Endothelial cell of umbilical vein (primary cell): Measurements from ENCODE around the gene SPINT4. TPM values are rescaled to one million over a fixed set of nuclear protein-coding genes. Genes with fewer than 3 reads are reported as not detected.
"Not testable (repeated sequence)": the region's sequence is repeated elsewhere in the genome, so short reads cannot be mapped to it uniquely, and the experiment has no call there.

ENCODE experiments used
- BruUV-seq: library from RNA; stranded (reverse); fragments of 400-500 nt; replicated peaks from 2 replicates; lab custom pipeline; 2021; lab: Mats Ljungman, UMichigan
- CTCF ChIA-PET: fragments of 300-600, 350-600 bp; sonication (Branson Sonifier 250); formaldehyde crosslinking; loops from one replicate; lab custom pipeline; 2021; ENCODE audit warnings: antibody characterized with exemption, inconsistent platforms; lab: Charles Lee
- POLR2A ChIA-PET: fragments of 300-600, 350-600 bp; sonication (Branson Sonifier 250); formaldehyde crosslinking; loops from one replicate; lab custom pipeline; 2021; ENCODE audit warnings: antibody characterized with exemption, inconsistent platforms; lab: Charles Lee
- DNase-seq: peaks from one replicate; pipeline ENCODE4 v3.0.0-alpha.2; 2011; ENCODE audit warnings: low read depth, low spot score
- FAIRE-seq: peaks from 2 replicates; lab custom pipeline; 2011; peaks lifted over from hg19 to GRCh38; lab: Jason Lieb, UNC
- H2AFZ ChIP-seq: 2 replicates; pipeline ENCODE4 v1.6.0; 2012; ENCODE audit warnings: low read depth, low read length, control low read depth, inconsistent platforms
- H3K27ac ChIP-seq: 2 replicates; pipeline ENCODE4 v1.5.1; 2011; ENCODE audit warnings: low read depth, mild to moderate bottlenecking, control low read depth, low read length, moderate library complexity; ENCODE audit not compliant: insufficient read depth
- H3K27me3 ChIP-seq, 2 experiments: 2 replicates each; pipeline versions ENCODE4 v1.6.0 to v1.6.1; 2011; ENCODE audit warnings: low read length in 2 of 2, mixed read lengths in 1 of 2; ENCODE audit not compliant: control insufficient read depth in 2 of 2, insufficient read depth in 2 of 2
- H3K36me3 ChIP-seq, 2 experiments: 2 replicates in 1 of 2; 3 replicates in 1 of 2; pipeline ENCODE4 v1.5.1; 2011; ENCODE audit warnings: low read length in 2 of 2, mild to moderate bottlenecking in 1 of 2, moderate library complexity in 1 of 2; ENCODE audit not compliant: control insufficient read depth in 2 of 2, insufficient read depth in 2 of 2; ENCODE audit errors: extremely low read depth in 1 of 2
- H3K4me1 ChIP-seq: 3 replicates; pipeline ENCODE4 v1.5.1; 2011; ENCODE audit warnings: mild to moderate bottlenecking, low read length; ENCODE audit not compliant: control insufficient read depth, insufficient read depth; ENCODE audit errors: extremely low read depth
- H3K4me2 ChIP-seq: 2 replicates; pipeline ENCODE4 v1.6.1; 2011; ENCODE audit warnings: low read length, control low read depth, mixed read lengths; ENCODE audit not compliant: insufficient read depth
- H3K4me3 ChIP-seq, 3 experiments: fragments of 200-600 bp in 1 of 3; sonication (generic), shearing (Covaris generic) in 1 of 3; replicated peaks in 1 of 3; 2 replicates each; pipeline ENCODE4 v1.5.1; 2011 to 2016; ENCODE audit warnings: control low read depth in 3 of 3, low read length in 3 of 3, mild to moderate bottlenecking in 2 of 3, inconsistent platforms in 1 of 3, low read depth in 1 of 3, moderate library complexity in 1 of 3; ENCODE audit not compliant: insufficient read depth in 1 of 3
- H3K79me2 ChIP-seq: 2 replicates; pipeline ENCODE4 v1.6.0; 2012; ENCODE audit warnings: low read length, inconsistent platforms; ENCODE audit not compliant: control insufficient read depth, insufficient read depth
- H3K9ac ChIP-seq: replicated peaks from 2 replicates; pipeline ENCODE3; 2011; ENCODE audit warnings: low read length, control low read depth; ENCODE audit not compliant: insufficient read depth; ENCODE audit errors: extremely low read depth
- H3K9me1 ChIP-seq: replicated peaks from 3 replicates; pipeline ENCODE4 v1.6.0; 2011; ENCODE audit warnings: mild to moderate bottlenecking, low read length; ENCODE audit not compliant: control insufficient read depth, insufficient read depth; ENCODE audit errors: extremely low read depth
- H3K9me3 ChIP-seq: replicated peaks from 2 replicates; pipeline ENCODE4 v1.5.1; 2012; ENCODE audit warnings: low read length, inconsistent platforms; ENCODE audit not compliant: control insufficient read depth, insufficient read depth
- H4K20me1 ChIP-seq: replicated peaks from 2 replicates; pipeline ENCODE3; 2011; ENCODE audit warnings: mild to moderate bottlenecking, low read length; ENCODE audit not compliant: control insufficient read depth, insufficient read depth; ENCODE audit errors: extremely low read depth
- CTCF ChIP-seq, 2 donors: IDR thresholded peaks; 1 replicate in 1 of 2; 2 replicates in 1 of 2; pipeline ENCODE4 v1.5.1; 2011; ENCODE audit warnings: low read length in 2 of 2, mild to moderate bottlenecking in 2 of 2, moderate library complexity in 2 of 2, control low read depth in 1 of 2, inconsistent platforms in 1 of 2, low read depth in 1 of 2; ENCODE audit not compliant: insufficient read depth in 1 of 2; ENCODE audit errors: extremely low read depth in 1 of 2
- EZH2 ChIP-seq: IDR thresholded peaks from 2 replicates; pipeline ENCODE4 v1.6.1; 2012; ENCODE audit warnings: borderline replicate concordance, low read depth, mild to moderate bottlenecking, moderate library complexity, low read length, inconsistent platforms; ENCODE audit not compliant: severe bottlenecking
- FOS ChIP-seq: IDR thresholded peaks from 2 replicates; pipeline ENCODE4 v1.6.1; 2011; ENCODE audit warnings: mild to moderate bottlenecking, low read length, moderate library complexity, borderline replicate concordance; ENCODE audit not compliant: insufficient read depth
- GATA2 ChIP-seq: IDR thresholded peaks from 2 replicates; pipeline ENCODE4 v1.7.0; 2011; ENCODE audit warnings: low read depth, mild to moderate bottlenecking, moderate library complexity, mixed read lengths, low read length; ENCODE audit not compliant: insufficient read length, insufficient read depth
- JUN ChIP-seq: IDR thresholded peaks from 2 replicates; pipeline ENCODE4 v1.6.1; 2011; ENCODE audit warnings: borderline replicate concordance, low read depth; ENCODE audit not compliant: insufficient read length, insufficient read depth
- MYC ChIP-seq: IDR thresholded peaks from one replicate; pipeline ENCODE4 v1.6.1; 2011; ENCODE audit warnings: mild to moderate bottlenecking, low read depth, low read length
- POLR2A ChIP-seq: IDR thresholded peaks from 2 replicates; pipeline ENCODE4 v1.6.1; 2012; ENCODE audit warnings: low read depth, mild to moderate bottlenecking, control low read depth, low read length
- POLR2AphosphoS5 ChIP-seq: IDR thresholded peaks from 2 replicates; pipeline ENCODE4 v1.6.1; 2012; ENCODE audit warnings: low read depth, mild to moderate bottlenecking, control low read depth, low read length, moderate library complexity; ENCODE audit not compliant: insufficient read depth
- dilution Hi-C: fragments of 300-500 bp; cut with MboI; formaldehyde crosslinking; loops from one replicate; pipeline ENCODE4 v1.15.0; 2019; ENCODE audit warnings: low sequenced_read_pairs; ENCODE audit not compliant: extremely low pct_ligation_motif_present
- intact Hi-C: fragments of 100-400 bp; cut with micrococcal nuclease; formaldehyde crosslinking; loops from one replicate; pipeline ENCODE4 v1.10.0; 2022
- polyA plus RNA-seq, 4 experiments: library from polyadenylated mRNA; depleted of rRNA in 3 of 4; stranded (reverse) in 3 of 4; unstranded in 1 of 4; fragments of >200 nt; gene quantifications; 2 replicates each; pipeline versions ENCODE4 v1.2.1 to v1.2.3, GENCODE V29; 2011 to 2012; ENCODE audit warnings: missing spikeins in 1 of 4
- total RNA-seq: library from RNA; stranded (reverse); gene quantifications from 2 replicates; pipeline ENCODE4 v1.2.3, GENCODE V29; 2021
- TF ChIP-seq, protein P1 (sequence below): IDR thresholded peaks from 2 replicates; pipeline ENCODE4 v1.6.1; 2011; ENCODE audit not compliant: insufficient read depth, insufficient read length

Gene SPINT4
- total and polyA plus RNA-seq, 2 donors (not counting 3 experiments of a cell fraction or from before 2014, with no cell fraction given) = not detected

DNA sequence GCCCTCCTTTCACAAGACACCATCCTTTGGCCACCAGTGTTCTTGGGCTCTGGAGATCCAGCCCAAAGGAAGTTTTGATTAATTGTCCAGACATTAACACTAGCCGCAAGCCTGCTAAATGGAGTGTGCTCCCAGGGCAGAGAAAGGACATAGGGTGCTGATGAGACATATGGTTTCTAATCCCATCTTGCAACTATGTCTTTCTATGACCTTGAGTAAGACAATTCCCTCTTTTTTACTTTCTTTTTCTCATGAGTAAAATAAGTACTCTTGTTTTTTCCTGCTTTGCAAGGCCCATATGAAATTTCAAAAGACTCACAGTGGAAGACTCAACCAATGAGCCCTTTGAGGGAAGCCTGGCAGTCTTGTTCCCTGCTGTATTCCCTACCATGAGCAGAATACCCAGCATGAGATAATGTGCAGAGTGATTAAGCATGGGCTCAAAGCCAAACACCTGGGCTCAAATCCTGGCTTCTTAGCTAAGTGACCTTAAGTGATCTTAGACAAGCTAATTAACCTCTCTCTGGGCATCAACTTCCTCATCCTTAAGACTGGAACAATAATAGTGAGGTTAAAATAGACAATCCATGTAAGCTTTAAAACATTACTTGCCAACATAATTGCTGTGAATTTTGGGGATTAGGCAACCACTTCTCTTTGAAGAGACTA, 17.0 kb upstream of the SPINT4 start, which contains the start of gene WFDC10B:
Gene WFDC10B, minus strand, starts transcription at position 51 of the 669 bp plus-strand sequence. CDS start 19,027 bp downstream, outside the sequence.
- H3K36me3 ChIP-seq = no peaks in the 10 kb centered on the region
- H3K27ac ChIP-seq = no peak within 1 kb of the TSS
- POLR2A ChIA-PET = no interaction called here
- no peaks in the 10 kb centered on the region for H3K9me3 ChIP-seq
- CTCF ChIA-PET = no interaction called here
- no peak within 1 kb of the TSS for H3K9ac ChIP-seq
- no peak within 1 kb of the TSS for H3K4me2 ChIP-seq
- no peaks in the 10 kb centered on the region for H3K4me1 ChIP-seq
- H3K9me1 ChIP-seq = no peaks in the 10 kb centered on the region
- TF ChIP-seq FOS (no peak), POLR2A (no peak), CTCF (IDR thresholded peaks at IDR 0.05; ENCODE audit: extremely low read depth in 1 of 2, insufficient read depth in 1 of 2, low read depth in 1 of 2, low read length in 2 of 2) (no peak), EZH2 (no peak), JUN (no peak), GATA2 (no peak), POLR2AphosphoS5 (no peak), MYC (no peak)
- TF ChIP-seq, protein P1, sequence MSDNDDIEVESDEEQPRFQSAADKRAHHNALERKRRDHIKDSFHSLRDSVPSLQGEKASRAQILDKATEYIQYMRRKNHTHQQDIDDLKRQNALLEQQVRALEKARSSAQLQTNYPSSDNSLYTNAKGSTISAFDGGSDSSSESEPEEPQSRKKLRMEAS = no peak
- H3K4me3 ChIP-seq = no peak within 1 kb of the TSS
- dilution Hi-C loops = no loop called here
- DNase-seq (no peak), FAIRE-seq (no peak)
- intact Hi-C loops = no loop called here
- H3K27me3 ChIP-seq = no peaks in the 10 kb centered on the region
- no peak within 1 kb of the TSS for H2AFZ ChIP-seq
- BruUV-seq = no TSS peak
- no peaks in the 10 kb centered on the region for H4K20me1 ChIP-seq
- H3K79me2 ChIP-seq = no peaks in the 10 kb centered on the region

DNA sequence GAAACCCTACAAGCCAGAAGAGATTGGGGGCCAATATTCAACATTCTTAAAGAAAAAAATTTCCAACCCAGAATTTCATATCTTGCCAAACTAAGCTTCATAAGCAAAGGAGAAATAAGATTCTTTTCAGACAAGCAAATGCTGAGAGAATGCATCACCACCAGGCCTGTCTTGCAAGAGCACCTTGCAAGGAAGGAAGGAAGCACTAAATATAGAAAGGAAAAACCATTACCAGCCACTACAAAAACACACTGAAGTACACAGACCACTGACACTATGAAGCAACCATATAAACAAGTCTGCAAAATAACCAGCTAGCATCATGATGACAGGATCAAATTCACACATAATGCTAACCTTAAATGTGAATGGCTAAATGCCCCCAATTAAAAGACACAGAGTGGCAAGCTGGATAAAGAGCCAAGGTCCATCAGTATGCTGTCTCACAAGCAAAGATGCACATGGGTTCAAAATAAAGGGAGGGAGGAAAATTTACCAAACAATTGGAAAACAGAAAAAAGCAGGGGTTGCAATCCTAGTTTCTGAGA, 5.9 kb upstream of the SPINT4 start:
- H4K20me1 ChIP-seq, H2AFZ ChIP-seq, intact Hi-C loops, H3K9ac ChIP-seq, DNase-seq, H3K27ac ChIP-seq, H3K36me3 ChIP-seq, BruUV-seq, H3K4me3 ChIP-seq, POLR2A ChIA-PET, H3K9me1 ChIP-seq, H3K4me1 ChIP-seq, CTCF ChIA-PET, H3K79me2 ChIP-seq, FAIRE-seq, H3K27me3 ChIP-seq, H3K9me3 ChIP-seq, H3K4me2 ChIP-seq, dilution Hi-C loops: not testable (repeated sequence)
